SK-MEL-5 (cell line): ENCODE measurements around the gene DNAH14. TPM values are rescaled to one million over a fixed set of nuclear protein-coding genes. Genes with fewer than 3 reads are reported as not detected.
A peak's percentile ranks its signal among the peaks of the same experiment; 100 is the strongest.
"Not testable (repeated sequence)": the region's sequence is repeated elsewhere in the genome, so short reads cannot be mapped to it uniquely, and the experiment has no call there.

Experiments
- DNase-seq: peaks from one replicate; pipeline ENCODE4 v3.0.0-alpha.2; 2016; ENCODE audit warnings: low read depth, low spot score
- in situ Hi-C: cut with HindIII; loops from 2 replicates; pipeline ENCODE4 v1.10.0; 2016; ENCODE audit warnings: low sequenced_read_pairs, high pct_unique_total_duplicates, low pct_unique_long_range_greater_than_20kb
- total RNA-seq: library from RNA; depleted of rRNA; stranded (reverse); fragments of >200 nt; shearing (Covaris generic); gene quantifications from 2 replicates; pipeline ENCODE4 v1.2.3, GENCODE V29; 2014

The DNAH14 gene
- total RNA-seq, 1 experiment from 2014 or later: 85.4 TPM

- no peak for DNase-seq
- in situ Hi-C loops: no loop called here
These were observed 18.3 kb upstream of the DNAH14 start for GRCh38 chr1:224911217-224911616.

- DNase-seq: no peak
- in situ Hi-C loops: no loop called here
These were observed 15.1 kb upstream of the DNAH14 start for GRCh38 chr1:224914292-224914900.

GRCh38 chr1:224919508-224919907 is 10.0 kb upstream of the DNAH14 start:
- in situ Hi-C loops: no loop called here
- no peak for DNase-seq

- no peak for DNase-seq
- in situ Hi-C loops: no loop called here
These were observed 8.5 kb upstream of the DNAH14 start for GRCh38 chr1:224920930-224921329.

- DNase-seq: no peak
- in situ Hi-C loops: no loop called here
These were observed 8.1 kb upstream of the DNAH14 start for GRCh38 chr1:224921354-224921753.

GRCh38 chr1:224922404-224923164 is 6.9 kb upstream of the DNAH14 start:
- DNase-seq: peak; percentile 58
- in situ Hi-C loops: no loop called here

GRCh38 chr1:224923726-224924125 is 5.7 kb upstream of the DNAH14 start:
- in situ Hi-C loops: no loop called here
- peak; percentile 37 for DNase-seq

- in situ Hi-C loops, DNase-seq: not testable (repeated sequence)
These were observed 1.8 kb upstream of the DNAH14 start for GRCh38 chr1:224927631-224928030.

- DNase-seq: no peak
- in situ Hi-C loops: no loop called here
These were observed 569 bp upstream of the DNAH14 start for GRCh38 chr1:224928906-224929305.

GRCh38 chr1:224931605-224932004 is 2.1 kb downstream of the DNAH14 start:
- no peak for DNase-seq
- in situ Hi-C loops: no loop called here

GRCh38 chr1:224932607-224933249 is 3.3 kb downstream of the DNAH14 start:
- in situ Hi-C loops: no loop called here
- DNase-seq: no peak

GRCh38 chr1:224933584-224933983 is 4.1 kb downstream of the DNAH14 start:
- in situ Hi-C loops: no loop called here
- DNase-seq: no peak

GRCh38 chr1:224938652-224939051 is 9.2 kb downstream of the DNAH14 start:
- in situ Hi-C loops: no loop called here
- DNase-seq: no peak

- in situ Hi-C loops: no loop called here
- no peak for DNase-seq
These were observed 10.5 kb downstream of the DNAH14 start for GRCh38 chr1:224939844-224940425.

- DNase-seq, in situ Hi-C loops: not testable (repeated sequence)
These were observed 11.3 kb downstream of the DNAH14 start for GRCh38 chr1:224940735-224941134.

GRCh38 chr1:224945651-224946348 is 16.3 kb downstream of the DNAH14 start:
- DNase-seq, in situ Hi-C loops: not testable (repeated sequence)

- DNase-seq, in situ Hi-C loops: not testable (repeated sequence)
These were observed 16.8 kb downstream of the DNAH14 start for GRCh38 chr1:224946349-224946691.

- DNase-seq: no peak
- in situ Hi-C loops: no loop called here
These were observed 28.2 kb downstream of the DNAH14 start for GRCh38 chr1:224957696-224958095.
